H9 (cell line): ENCODE measurements around the gene ABHD12. TPM values are rescaled to one million over a fixed set of nuclear protein-coding genes. Genes with fewer than 3 reads are reported as not detected.

Experiments
- DNase-seq: peaks from one replicate; pipeline ENCODE4 v3.0.0-alpha.2; 2017
- H2AFZ ChIP-seq: one replicate; pipeline ENCODE4 v1.6.1; 2013; ENCODE audit warnings: mild to moderate bottlenecking, low read length, control low read depth, moderate library complexity
- H2AK5ac ChIP-seq: 2 replicates; pipeline ENCODE4 v1.6.1; 2013; ENCODE audit warnings: low read length, control low read depth, mixed read lengths; ENCODE audit not compliant: insufficient read length
- H2BK120ac ChIP-seq: one replicate; pipeline ENCODE4 v1.6.1; 2013; ENCODE audit warnings: low read depth, mild to moderate bottlenecking, low read length, control low read depth, inconsistent platforms; ENCODE audit not compliant: poor library complexity, severe bottlenecking
- H2BK12ac ChIP-seq: 2 replicates; pipeline ENCODE4 v1.6.1; 2013; ENCODE audit warnings: low read length, control low read depth, mixed read lengths, low read depth; ENCODE audit not compliant: insufficient read length
- H2BK15ac ChIP-seq: 2 replicates; pipeline ENCODE4 v1.6.1; 2013; ENCODE audit warnings: low read depth, low read length, control low read depth
- H2BK20ac ChIP-seq: one replicate; pipeline ENCODE4 v1.6.1; 2013; ENCODE audit warnings: low read depth, mild to moderate bottlenecking, low read length, control low read depth, inconsistent platforms; ENCODE audit not compliant: poor library complexity, severe bottlenecking
- H2BK5ac ChIP-seq: 2 replicates; pipeline ENCODE4 v1.6.1; 2013; ENCODE audit warnings: low read length, control low read depth, mixed read lengths; ENCODE audit not compliant: insufficient read length
- H3K14ac ChIP-seq: 2 replicates; pipeline ENCODE4 v1.6.1; 2013; ENCODE audit warnings: low read length, control low read depth; ENCODE audit not compliant: insufficient read depth
- H3K18ac ChIP-seq: 2 replicates; pipeline ENCODE4 v1.6.1; 2013; ENCODE audit warnings: low read depth, mild to moderate bottlenecking, mixed read lengths, low read length, control low read depth; ENCODE audit not compliant: insufficient read length
- H3K23ac ChIP-seq: 2 replicates; pipeline ENCODE4 v1.6.1; 2013; ENCODE audit warnings: low read length, control low read depth, mixed read lengths, low read depth; ENCODE audit not compliant: insufficient read length
- H3K23me2 ChIP-seq: 2 replicates; pipeline ENCODE4 v1.6.1; 2013; ENCODE audit warnings: low read depth, mild to moderate bottlenecking, mixed read lengths, low read length, control low read depth; ENCODE audit not compliant: insufficient read length, poor library complexity, severe bottlenecking
- H3K27ac ChIP-seq: 2 replicates; pipeline ENCODE4 v1.5.1; 2013; ENCODE audit warnings: low read length, control low read depth, mixed read lengths, low read depth; ENCODE audit not compliant: insufficient read length
- H3K27me3 ChIP-seq: 2 replicates; pipeline ENCODE4 v1.6.1; 2013; ENCODE audit warnings: low read length, control low read depth, inconsistent platforms; ENCODE audit not compliant: insufficient read depth
- H3K4ac ChIP-seq: 2 replicates; pipeline ENCODE4 v1.6.1; 2013; ENCODE audit warnings: low read depth, mild to moderate bottlenecking, control low read depth, inconsistent platforms, low read length, moderate library complexity
- H3K4me1 ChIP-seq: 2 replicates; pipeline ENCODE4 v1.6.1; 2013; ENCODE audit warnings: low read length, control low read depth, inconsistent platforms; ENCODE audit not compliant: insufficient read depth
- H3K4me2 ChIP-seq: 2 replicates; pipeline ENCODE4 v1.6.1; 2013; ENCODE audit warnings: low read length, control low read depth, mixed read lengths; ENCODE audit not compliant: insufficient read length, insufficient read depth
- H3K56ac ChIP-seq: 2 replicates; pipeline ENCODE4 v1.6.1; 2013; ENCODE audit warnings: low read depth, mild to moderate bottlenecking, mixed read lengths, low read length, control low read depth; ENCODE audit not compliant: insufficient read length
- H3K79me1 ChIP-seq: 2 replicates; pipeline ENCODE4 v1.6.1; 2013; ENCODE audit warnings: low read depth, mild to moderate bottlenecking, moderate library complexity, low read length, control low read depth, inconsistent platforms; ENCODE audit not compliant: insufficient read depth, poor library complexity, severe bottlenecking
- H3K79me2 ChIP-seq: 2 replicates; pipeline ENCODE4 v1.6.1; 2013; ENCODE audit warnings: low read length, control low read depth, inconsistent platforms; ENCODE audit not compliant: insufficient read depth
- H3K9ac ChIP-seq: 2 replicates; pipeline ENCODE4 v1.6.1; 2013; ENCODE audit warnings: low read length, control low read depth, mixed read lengths; ENCODE audit not compliant: insufficient read length; ENCODE audit errors: extremely low read depth
- H3K9me3 ChIP-seq: one replicate; pipeline ENCODE4 v1.6.1; 2013; ENCODE audit warnings: low read depth, low read length, inconsistent platforms; ENCODE audit not compliant: control insufficient read depth
- H3T11ph ChIP-seq: one replicate; pipeline ENCODE4 v1.6.1; 2013; ENCODE audit warnings: mild to moderate bottlenecking, low read length, control low read depth, inconsistent platforms
- H4K20me1 ChIP-seq: one replicate; pipeline ENCODE4 v1.6.1; 2013; ENCODE audit not compliant: control insufficient read depth, insufficient read length, insufficient read depth
- H4K5ac ChIP-seq: 2 replicates; pipeline ENCODE4 v1.6.1; 2013; ENCODE audit warnings: low read depth, mild to moderate bottlenecking, mixed read lengths, low read length, control low read depth; ENCODE audit not compliant: insufficient read length
- H4K8ac ChIP-seq: replicated peaks from 2 replicates; pipeline ENCODE4 v1.6.1; 2013; ENCODE audit warnings: low read length, control low read depth, mixed read lengths, low read depth; ENCODE audit not compliant: insufficient read length
- H4K91ac ChIP-seq: 2 replicates; pipeline ENCODE4 v1.6.1; 2013; ENCODE audit warnings: low read depth, mild to moderate bottlenecking, moderate library complexity, mixed read lengths, low read length, control low read depth; ENCODE audit not compliant: insufficient read length
- H3K27ac Mint-ChIP-seq, 3 experiments: 2 replicates in 2 of 3; 3 replicates in 1 of 3; pipeline ENCODE4 v1.8.0; 2020 to 2021; ENCODE audit warnings: mixed read lengths in 3 of 3, mild to moderate bottlenecking in 1 of 3, moderate library complexity in 1 of 3
- H3K27me3 Mint-ChIP-seq: 2 replicates; pipeline ENCODE4 v1.8.0; 2021; ENCODE audit warnings: low read depth, mild to moderate bottlenecking, moderate library complexity, mixed read lengths
- H3K36me3 Mint-ChIP-seq, 3 experiments: 2 replicates in 2 of 3; 3 replicates in 1 of 3; pipeline ENCODE4 v1.8.0; 2020 to 2021; ENCODE audit warnings: low read depth in 3 of 3, mixed read lengths in 3 of 3; ENCODE audit not compliant: insufficient read depth in 1 of 3
- H3K4me1 Mint-ChIP-seq, 2 experiments: 2 replicates each; pipeline ENCODE4 v1.8.0; 2020; ENCODE audit warnings: mixed read lengths in 2 of 2
- H3K4me3 Mint-ChIP-seq, 2 experiments: 2 replicates in 1 of 2; 3 replicates in 1 of 2; pipeline ENCODE4 v1.8.0; 2020 to 2021; ENCODE audit warnings: mild to moderate bottlenecking in 2 of 2, mixed read lengths in 2 of 2, moderate library complexity in 1 of 2
- H3K9me3 Mint-ChIP-seq, 2 experiments: 2 replicates in 1 of 2; 3 replicates in 1 of 2; pipeline ENCODE4 v1.8.0; 2020; ENCODE audit warnings: mild to moderate bottlenecking in 2 of 2, mixed read lengths in 2 of 2, moderate library complexity in 1 of 2
- WGBS: extraction: QIAGEN DNeasy Blood & Tissue Kit; methylation state at CpG from one replicate; pipeline ENCODE4 v1.1.7; 2013; ENCODE audit warnings: missing lambda C conversion rate, low lambda C conversion rate, mixed read lengths; ENCODE audit not compliant: insufficient read length; ENCODE audit errors: extremely low coverage; 5-methylcytosine and 5-hydroxymethylcytosine counted together
- total RNA-seq: library from RNA; stranded (reverse); gene quantifications from 2 replicates; pipeline ENCODE4 v1.2.1, GENCODE V29; 2021
- TF ChIP-seq, protein P1 (sequence below): fragments of 200-600 bp; sonication (generic); conservative IDR thresholded peaks from 3 replicates; pipeline ENCODE4 v1.8.0; 2021; ENCODE audit warnings: antibody characterized with exemption, mild to moderate bottlenecking

Gene ABHD12
- total RNA-seq, 1 experiment from 2014 or later = 54.4 TPM

DNA sequence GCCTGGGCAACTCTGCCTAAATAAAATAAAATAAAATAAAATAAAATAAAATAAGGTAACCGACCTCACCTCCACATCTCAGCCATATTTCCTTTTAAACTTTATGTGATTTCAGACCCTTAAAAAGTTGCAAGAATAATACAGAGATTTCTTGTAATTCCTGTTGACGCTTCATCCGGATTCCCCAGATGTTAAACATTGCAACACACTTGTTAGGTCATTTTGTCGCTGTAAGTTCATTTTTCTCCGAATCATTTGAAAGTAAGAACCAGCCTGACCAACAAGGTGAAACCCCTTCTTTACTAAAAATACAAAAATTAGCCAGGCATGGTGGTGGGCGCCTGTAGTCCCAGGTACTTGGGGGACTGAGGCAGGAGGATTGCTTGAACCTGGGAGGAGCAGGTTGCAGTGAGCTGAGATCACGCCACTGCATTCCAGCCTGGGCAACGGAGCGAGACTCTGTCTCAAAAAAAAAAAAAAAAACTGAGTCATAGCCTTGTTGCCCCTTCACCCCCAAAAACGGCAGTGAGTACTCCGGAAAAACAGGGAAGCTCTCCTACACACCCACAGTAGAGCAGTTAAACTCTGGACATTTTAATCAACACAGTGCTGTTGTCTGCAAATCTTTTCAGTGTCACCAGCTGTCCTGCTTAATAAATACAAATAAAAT lies 136.9 kb downstream of the ABHD12 start:
- Histone ChIP-seq H3K4me2 (no peak overlapping the region), H2BK12ac (no peak overlapping the region), H4K20me1 (no peaks in the 10 kb centered on the region), H4K91ac (no peak overlapping the region), H3K27ac (no peak overlapping the region), H3K79me2 (peaks cover 7% of the 10 kb centered on the region; the same call in 1 of the 2 replicates), H3K23me2 (no peaks in the 10 kb centered on the region), H2BK120ac (no peak overlapping the region), H3K56ac (no peak overlapping the region), H3K14ac (no peak overlapping the region), H3T11ph (no peak overlapping the region), H4K8ac (no peak overlapping the region), H3K27me3 (no peaks in the 10 kb centered on the region), H3K4me1 (no peaks in the 10 kb centered on the region), H3K9ac (no peak overlapping the region), H3K4ac (no peak overlapping the region), H2AK5ac (no peak overlapping the region), H3K9me3 (no peaks in the 10 kb centered on the region), H3K18ac (no peak overlapping the region), H3K79me1 (no peaks in the 10 kb centered on the region), H2BK15ac (no peak overlapping the region), H4K5ac (no peak overlapping the region), H2BK20ac (no peak overlapping the region), H2BK5ac (no peak overlapping the region), H2AFZ (no peak overlapping the region), H3K23ac (no peak overlapping the region)
- no peaks in the 10 kb centered on the region for H3K27me3 Mint-ChIP-seq
- DNase-seq = no peak
- no peak overlapping the region for H3K4me3 Mint-ChIP-seq
- WGBS = no CpG with 5 or more reads among the region's 11 CpGs
- peaks cover 26 to 34% of the 10 kb centered on the region in 2 experiments for H3K4me1 Mint-ChIP-seq
- peaks cover 0 to 1% of the 10 kb centered on the region in 2 experiments; a peak in 2 of 5 replicates for H3K9me3 Mint-ChIP-seq
- TF ChIP-seq, protein P1, sequence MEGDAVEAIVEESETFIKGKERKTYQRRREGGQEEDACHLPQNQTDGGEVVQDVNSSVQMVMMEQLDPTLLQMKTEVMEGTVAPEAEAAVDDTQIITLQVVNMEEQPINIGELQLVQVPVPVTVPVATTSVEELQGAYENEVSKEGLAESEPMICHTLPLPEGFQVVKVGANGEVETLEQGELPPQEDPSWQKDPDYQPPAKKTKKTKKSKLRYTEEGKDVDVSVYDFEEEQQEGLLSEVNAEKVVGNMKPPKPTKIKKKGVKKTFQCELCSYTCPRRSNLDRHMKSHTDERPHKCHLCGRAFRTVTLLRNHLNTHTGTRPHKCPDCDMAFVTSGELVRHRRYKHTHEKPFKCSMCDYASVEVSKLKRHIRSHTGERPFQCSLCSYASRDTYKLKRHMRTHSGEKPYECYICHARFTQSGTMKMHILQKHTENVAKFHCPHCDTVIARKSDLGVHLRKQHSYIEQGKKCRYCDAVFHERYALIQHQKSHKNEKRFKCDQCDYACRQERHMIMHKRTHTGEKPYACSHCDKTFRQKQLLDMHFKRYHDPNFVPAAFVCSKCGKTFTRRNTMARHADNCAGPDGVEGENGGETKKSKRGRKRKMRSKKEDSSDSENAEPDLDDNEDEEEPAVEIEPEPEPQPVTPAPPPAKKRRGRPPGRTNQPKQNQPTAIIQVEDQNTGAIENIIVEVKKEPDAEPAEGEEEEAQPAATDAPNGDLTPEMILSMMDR = no peak
- no peak overlapping the region for H3K27ac Mint-ChIP-seq
- peaks cover 9 to 14% (median 13%) of the 10 kb centered on the region in 3 experiments for H3K36me3 Mint-ChIP-seq
